Measurements from ENCODE around the gene SBF2. TPM values are rescaled to one million over a fixed set of nuclear protein-coding genes. Genes with fewer than 3 reads are reported as not detected.

Gene SBF2
- total RNA-seq, result 27.9 TPM
- long read RNA-seq, partial matches to known transcripts, result 6 of 20 reads
- long read RNA-seq, other reads (novel, unspliced or antisense), result 14 of 20 reads

DNA sequence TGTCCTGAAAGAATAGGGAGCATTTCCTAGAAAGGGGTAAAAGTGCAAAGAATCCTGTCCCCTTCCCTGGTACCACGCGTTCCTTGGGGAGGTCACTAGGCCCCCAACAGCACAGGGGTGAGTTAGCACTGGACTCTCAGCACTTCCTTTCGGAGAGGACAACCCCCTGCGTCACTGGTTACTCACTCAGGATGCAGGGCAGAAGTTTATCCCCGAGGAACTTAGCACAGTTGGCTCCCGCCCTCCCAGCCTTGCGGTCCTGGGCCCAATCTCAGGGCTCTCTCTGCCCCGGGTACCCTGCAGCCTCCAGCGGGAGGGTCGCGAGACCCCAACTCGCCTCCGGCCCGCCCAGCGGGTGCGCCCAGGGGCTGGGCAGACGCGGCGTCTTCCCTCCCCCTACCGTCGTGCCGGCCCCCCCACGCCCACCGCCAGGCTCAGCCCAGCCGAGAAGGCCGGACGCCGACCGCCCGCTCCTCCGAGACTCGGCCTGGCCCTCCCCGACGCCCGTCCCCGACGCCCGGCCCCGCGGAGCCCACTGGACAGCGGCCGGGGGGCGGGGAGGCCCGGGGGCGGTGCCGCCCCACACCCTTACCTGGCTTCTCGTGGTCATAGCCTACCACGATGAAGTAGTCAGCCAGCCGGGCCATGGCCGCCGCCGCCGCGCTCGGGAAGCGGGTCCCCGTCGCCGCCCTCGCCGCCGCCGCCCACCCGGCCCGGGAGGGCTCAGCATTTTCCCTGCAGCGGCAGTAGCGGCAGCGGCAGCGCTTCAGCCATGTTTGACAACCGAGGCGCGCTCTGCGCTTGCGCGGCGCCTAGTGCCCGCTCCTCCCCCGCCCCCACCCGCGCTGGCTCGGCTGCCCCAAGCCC, at the start of gene SBF2:
Gene SBF2, minus strand, starts transcription at position 797 of the 867 bp plus-strand sequence. Its CDS starts 150 bp downstream, at position 647.
- DNase-seq (ENCODE audit: low spot score), result peak; percentile 93
- intact Hi-C loops (cut with DNase I), result loop anchor here (5.0 to 10.0 kb wide), 2 partner anchors 176 to 719 kb away; partner anchors contain the start of gene WEE1

DNA sequence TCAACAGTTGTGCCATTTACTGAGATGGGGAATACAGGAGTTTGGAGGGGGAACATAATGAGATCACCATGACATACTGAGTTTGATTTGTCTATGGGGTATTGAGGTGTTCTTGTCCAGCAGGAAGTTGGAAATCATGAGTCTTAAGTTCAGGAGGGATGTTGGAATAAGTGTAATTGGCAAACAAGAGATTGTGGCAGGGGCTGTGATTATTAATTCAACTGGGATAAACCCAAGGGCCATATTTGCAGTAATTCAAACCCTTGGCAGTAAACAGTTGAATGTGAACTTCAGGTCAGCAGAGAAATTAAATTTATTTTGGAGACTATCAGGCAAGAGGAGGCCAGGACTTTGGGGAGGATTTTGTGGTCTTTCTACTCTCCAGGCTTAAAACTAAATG, 44.3 kb upstream of the SBF2 start:
- no peak for DNase-seq (ENCODE audit: low spot score)
- intact Hi-C loops (cut with DNase I), result no loop called here

DNA sequence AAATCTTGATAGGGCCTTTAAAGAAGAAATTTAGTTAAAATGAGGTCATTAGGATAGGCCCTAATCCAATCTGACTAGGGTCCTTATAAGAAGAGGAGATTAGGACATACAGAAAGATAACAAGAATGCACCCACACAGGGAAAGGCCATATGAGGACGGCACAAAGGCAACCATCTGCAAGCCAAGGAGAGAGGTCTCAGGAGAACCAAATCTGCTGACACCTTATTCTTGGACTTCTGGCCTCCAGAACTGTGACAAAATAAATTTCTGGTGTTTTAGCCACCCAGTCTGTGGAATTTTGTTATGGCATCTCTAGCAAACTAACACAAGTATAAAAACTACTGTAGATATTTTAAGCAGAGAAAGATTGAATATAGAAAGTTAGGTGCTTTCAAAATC, 39.5 kb upstream of the SBF2 start:
- intact Hi-C loops (cut with DNase I), result no loop called here
- no peak for DNase-seq (ENCODE audit: low spot score)

DNA sequence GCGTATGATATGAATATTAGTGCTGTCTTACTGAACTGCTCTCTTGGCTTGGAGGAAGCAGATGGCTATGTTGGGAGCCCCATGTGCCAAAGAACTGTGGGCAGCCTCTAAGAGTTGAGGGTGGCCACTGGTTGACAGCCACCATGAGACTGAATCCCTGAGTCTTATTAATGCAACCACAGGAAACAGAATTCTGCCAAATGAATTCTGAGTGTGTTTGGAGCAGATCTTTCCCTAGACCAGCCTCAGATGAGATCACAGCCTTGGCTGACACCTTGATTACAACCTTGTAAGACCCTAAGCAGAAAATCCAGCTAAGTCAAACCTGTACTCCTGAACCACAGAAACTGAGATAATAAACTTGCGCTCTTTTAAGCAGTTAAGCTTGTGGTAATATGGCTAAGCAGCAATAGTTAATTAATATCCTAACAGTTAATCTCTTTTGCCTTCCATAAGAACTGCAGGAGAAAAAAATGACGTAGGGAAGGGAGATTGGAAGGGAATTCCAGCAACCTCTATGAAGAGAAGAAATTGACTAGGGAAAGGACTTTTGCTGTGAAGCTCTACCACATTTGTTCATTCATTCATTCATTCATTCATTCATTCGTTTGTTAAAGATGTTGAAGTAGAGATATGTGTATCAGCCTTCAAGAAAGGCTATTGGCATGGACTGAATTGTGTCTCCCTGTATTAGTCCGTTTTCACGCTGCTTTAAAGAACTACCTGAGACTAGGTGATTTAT, 37.7 kb upstream of the SBF2 start:
- intact Hi-C loops (cut with DNase I), result no loop called here
- DNase-seq (ENCODE audit: low spot score), result no peak

DNA sequence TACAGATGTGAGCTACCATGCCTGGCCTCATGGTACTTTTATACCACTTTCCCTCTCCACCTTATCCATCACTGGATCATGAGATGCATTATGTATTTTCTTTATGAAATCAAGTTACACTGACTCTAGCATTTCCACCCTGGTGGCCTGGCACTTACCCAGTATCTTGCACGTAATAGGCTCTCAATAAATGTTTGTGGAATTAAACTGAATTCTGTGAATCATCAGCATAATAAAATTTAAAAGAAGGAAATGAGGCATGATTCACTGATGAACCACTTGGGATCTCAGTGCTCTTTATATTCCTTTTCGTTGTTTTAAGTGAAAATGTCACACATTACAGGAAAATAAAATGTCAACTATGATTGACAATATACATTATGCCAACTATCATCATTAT, 35.9 kb upstream of the SBF2 start:
- DNase-seq (ENCODE audit: low spot score), result no peak
- intact Hi-C loops (cut with DNase I), result no loop called here

DNA sequence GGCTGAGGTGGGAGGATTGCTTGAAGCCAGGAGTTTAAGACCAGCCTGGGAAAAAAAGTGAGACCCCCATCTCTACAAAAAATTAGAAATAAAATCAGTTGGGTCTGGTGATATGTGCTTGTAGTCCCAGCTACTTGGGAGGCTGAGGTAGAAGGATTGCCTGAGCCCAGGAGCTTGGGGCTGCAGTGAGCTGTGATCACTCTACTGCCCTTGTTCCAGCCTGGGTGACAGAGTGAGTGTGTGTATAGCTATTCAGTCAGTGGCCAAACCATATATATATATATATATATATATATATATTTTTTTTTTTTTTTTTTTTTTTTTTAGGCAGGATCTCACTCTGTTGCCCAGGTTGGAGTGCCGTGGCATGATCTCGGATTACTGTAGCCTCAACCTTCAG, 35.3 kb upstream of the SBF2 start:
- intact Hi-C loops (cut with DNase I), result no loop called here
- DNase-seq (ENCODE audit: low spot score), result no peak

DNA sequence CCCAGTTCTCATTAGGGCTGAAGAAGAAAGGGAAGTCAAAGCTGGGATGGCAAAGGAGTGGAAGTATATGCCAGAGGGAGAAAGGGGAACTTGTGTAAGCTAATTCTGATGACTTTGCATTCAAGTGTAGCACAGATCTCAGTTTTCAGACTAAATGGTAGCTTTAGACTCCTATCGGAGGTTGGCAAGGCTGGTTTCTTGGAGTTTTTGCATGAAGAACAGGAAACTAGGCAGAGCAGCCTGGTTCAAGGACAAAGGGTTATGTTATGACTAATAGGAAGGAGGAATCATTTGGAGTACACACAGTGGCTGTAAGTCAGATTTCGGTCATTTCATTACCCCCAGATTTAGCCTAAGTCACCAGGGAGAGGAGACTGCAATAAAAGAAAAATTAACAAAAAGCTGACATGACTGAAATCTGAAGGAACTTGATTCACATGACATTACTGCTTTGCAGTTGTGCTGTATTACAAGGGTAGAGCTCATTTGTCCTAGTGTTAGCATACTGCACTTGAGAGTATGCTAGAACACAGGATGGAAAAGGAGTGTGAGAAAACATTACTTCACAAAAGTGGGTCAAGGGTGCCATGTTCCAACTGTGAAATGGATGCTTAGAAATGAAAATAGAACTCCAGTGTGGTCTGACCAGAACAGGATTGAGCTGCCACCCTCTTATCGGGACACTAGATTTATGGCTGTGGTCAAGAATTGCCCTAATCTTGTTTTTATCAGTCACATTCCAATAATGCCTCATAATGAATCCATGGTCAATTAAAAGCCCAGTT, 34.5 kb upstream of the SBF2 start:
- no peak for DNase-seq (ENCODE audit: low spot score)
- intact Hi-C loops (cut with DNase I), result no loop called here

DNA sequence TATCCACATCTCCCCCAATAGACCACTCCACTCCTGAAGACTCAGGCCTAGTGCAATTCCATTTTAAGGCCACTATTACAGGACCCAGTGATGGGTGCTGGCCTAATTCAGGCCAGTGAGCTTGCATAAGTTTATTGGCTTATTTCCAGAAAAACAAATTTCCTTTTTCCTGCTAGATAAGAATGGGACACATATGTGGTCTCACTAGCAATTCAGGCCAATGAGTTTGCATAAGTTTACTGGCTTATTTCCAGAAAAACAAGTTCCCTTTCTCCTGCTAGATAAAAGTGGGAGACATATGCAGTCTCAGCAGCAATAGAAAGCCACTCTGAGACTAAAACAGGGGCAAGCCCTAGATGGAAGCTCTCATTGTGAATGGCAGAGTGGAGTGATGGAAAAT, 33.2 kb upstream of the SBF2 start:
- intact Hi-C loops (cut with DNase I), result no loop called here
- DNase-seq (ENCODE audit: low spot score), result no peak

DNA sequence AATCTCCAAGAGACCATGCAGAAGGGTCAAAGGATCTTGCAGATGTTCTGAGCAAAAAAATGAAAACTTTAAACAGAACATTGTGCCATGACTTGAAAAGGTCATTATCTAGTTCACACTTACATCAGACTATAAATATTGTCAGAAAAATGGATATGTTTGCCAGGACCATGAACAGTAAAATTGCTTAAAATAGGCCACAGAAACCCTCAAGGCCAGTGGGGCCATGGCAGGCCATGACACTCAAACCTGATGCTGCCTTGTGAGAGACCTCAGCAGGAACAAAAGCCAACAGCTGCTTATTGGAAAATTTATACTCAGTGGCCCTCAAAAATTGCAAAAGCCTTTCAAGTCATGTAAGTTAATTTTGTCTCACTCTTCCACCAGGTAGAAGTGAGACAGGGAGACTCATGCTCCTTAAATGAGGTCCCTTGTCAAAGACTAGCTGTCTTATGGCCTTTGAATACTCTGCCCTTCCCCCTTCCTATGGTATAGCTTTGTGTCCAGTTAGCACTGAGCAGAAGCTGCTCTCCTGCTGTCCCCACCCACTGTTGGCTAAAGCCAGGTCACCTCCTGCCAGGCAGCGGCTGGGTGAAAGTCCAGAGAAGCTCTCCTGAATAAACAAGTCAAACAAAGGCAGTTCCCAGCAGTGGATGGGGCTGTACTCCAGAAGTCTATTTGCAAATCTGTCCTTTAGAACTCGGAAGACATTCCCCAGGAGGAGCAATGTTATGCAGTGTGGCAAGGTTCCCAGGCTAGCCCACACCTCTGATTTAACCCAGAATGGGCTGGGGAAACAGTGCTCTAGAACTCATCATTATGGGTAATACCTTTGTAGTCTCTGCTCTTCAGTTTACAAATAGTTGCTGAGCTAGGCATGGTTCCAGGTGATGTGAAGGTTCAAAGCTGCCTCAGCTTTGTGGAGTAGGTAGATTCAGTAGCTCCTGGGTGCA, 32.3 kb upstream of the SBF2 start:
- no peak for DNase-seq (ENCODE audit: low spot score)
- intact Hi-C loops (cut with DNase I), result no loop called here

DNA sequence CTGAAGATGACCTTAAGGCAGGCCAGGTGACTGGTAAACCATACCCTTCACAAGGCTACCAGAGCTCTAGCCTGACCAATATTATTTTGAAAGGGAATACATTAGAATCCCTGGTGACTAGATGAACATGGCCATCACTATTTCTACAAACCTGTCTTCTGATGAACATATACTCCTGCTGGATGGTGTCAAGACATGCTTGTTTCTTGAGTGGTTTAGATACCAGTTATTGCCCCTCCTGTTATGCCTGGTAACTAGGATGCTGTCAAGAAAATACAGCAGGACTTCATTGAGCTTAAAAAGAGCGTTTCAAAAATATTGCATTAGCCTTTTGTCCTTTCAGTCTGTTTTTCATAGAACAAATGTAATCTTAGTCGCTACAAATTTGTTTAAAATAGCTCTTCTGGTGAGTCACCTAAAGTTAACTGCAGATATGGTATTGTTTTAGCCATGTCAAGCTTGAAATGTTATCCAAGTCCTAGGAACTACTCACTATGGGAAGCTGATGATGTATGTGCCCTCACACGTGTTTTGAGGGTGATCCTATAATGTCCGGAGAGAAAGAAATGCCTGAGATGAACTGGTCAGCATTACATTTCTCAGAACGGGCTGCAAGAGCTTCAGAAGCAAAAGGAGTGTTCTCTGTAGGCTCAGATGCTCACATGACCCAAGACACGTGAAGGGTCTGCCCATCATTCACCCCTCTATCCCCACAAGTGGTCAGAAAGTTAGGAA, 31.4 kb upstream of the SBF2 start:
- intact Hi-C loops (cut with DNase I), result no loop called here
- no peak for DNase-seq (ENCODE audit: low spot score)

DNA sequence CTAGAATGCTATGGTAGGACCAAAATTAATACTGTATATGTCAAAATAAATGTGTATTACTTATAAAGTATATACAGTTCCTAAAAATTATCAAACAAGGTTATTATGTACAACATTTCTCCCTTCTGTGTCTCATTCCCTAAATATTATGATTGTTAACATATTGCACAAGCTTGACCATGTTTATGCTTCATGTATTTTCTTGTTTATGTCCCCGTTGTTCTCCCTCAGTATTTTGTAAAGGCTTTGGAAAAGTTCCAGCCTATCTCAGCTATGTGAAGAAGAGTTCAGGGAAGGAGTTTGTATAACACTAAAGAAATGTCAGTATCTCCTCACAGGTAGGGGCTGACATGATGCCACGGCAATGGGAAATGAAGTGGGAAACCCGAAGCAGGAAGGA, 30.5 kb upstream of the SBF2 start:
- intact Hi-C loops (cut with DNase I), result loop anchor here (5.0 kb wide), 3 partner anchors 332 to 567 kb away; no protein-coding TSS in a partner anchor
- no peak for DNase-seq (ENCODE audit: low spot score)

DNA sequence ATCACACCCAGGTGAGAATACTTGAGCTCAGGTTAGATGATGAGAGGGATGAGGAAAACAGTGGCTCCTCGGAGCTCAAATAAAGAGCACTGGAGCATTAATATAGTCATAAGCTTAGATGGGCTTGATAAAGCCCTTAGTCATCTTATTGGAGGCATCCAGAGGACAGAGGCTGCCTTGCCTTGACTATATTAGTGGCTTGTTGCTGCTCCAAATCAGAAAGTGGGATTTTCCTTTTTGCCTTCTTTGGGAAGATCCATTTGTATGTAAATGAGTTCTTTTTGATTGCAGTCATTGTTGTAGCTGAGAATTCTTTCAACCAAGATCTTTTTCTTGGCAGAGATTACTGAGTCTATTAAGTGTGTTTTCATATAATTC, 29.8 kb upstream of the SBF2 start:
- intact Hi-C loops (cut with DNase I), result loop anchor here (5.0 kb wide), 3 partner anchors 331 to 566 kb away; no protein-coding TSS in a partner anchor
- no peak for DNase-seq (ENCODE audit: low spot score)

DNA sequence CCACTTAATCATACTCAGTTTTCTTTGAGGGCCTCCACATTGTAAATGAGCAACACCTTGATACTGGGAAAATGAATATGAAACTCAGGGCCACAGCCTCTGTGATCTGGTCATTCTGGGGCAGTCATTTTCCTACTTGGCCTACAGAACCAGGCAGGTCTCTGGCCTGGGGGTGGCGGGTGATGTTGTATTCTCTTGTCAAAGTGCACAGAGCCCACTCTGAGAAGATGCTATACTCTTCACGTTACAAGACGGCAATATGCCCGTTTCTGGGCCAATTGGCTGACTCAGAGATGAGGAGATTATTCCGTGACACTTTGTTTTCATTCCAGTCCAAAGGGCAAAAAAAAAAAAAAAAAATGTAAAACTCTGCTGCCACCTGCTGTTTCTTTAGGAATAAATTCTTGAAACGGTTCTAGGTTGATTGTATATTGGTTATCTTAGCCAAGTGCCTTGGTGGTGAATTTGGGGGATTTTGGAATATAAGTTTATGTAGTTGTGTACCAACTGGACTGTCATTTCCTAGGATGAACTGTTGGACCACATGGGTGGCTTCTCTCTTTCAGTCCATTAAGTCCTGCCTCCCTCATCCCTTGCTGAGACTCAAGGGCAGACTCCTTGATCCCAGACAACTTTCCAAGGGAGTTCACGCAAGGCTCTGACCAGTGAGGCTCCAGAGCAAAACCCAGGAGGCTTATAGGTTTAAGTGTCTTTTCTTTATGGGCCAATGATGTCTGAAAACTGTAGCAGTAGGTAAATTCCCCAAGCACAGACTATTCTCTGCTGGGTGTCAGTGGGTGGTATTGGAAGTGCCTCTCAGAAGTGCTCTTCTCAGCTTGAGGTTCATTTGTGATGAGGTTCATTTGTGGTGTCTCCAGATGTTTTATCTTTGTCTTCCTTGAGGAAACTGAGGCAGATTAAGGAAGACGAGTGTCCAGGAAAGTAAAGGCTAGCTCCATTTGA, 29.1 kb upstream of the SBF2 start:
- no peak for DNase-seq (ENCODE audit: low spot score)
- intact Hi-C loops (cut with DNase I), result loop anchor here (5.0 kb wide), 3 partner anchors 331 to 566 kb away; no protein-coding TSS in a partner anchor

DNA sequence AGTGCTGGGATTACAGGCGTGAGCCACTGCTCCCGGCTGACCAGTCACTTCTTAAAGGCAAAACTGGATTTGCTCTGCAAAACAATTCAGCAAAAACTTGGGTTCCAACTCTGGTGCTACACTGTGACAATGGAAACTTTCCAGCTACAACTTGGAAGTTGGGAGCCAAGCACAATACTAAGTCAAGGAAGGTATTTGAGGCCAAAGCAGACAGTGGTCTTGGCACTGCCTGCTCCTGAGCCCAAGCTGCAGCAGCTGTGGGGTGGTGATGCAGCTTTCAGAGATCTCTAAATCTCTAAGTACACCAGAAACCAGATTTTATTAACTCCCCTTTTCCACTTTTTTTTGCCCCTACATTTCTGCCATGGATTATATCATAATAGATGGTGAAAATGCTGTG, 28.4 kb upstream of the SBF2 start:
- intact Hi-C loops (cut with DNase I), result loop anchor here (5.0 kb wide), 3 partner anchors 330 to 565 kb away; no protein-coding TSS in a partner anchor
- no peak for DNase-seq (ENCODE audit: low spot score)

DNA sequence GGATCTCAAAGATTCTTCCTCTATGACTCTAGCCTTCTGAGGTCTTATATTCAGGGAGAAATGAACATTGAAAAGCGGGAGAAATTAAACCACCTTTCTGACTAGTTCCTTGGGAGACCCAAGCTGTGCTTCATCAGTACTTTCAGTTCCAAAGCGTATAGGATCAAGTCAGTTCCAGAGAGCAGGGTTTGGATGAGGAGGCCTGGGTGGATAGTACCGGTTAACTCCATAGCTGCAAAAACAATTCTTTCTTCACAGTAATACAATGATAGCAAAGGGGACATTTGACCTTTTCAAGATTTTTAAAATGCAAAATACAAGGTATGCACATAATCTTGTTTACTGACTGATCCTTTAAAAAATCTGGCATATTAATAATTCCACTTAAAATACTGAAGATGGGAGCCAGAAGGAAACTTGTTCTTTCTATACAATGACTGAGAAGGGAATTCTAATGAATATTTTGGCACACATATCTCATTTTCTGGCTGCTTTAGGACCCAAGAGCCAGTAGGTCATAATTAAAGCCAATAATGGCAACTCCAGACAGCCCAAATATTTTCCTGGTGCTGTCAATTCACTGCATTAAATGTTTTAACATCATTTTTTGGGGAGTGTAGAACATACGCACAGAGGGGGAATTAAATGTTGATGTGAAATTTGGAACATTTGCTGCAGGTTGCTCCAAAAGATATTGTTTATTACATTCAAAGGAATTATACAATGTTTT, 26.9 kb upstream of the SBF2 start:
- intact Hi-C loops (cut with DNase I), result loop anchor here (5.0 kb wide), 3 partner anchors 329 to 564 kb away; no protein-coding TSS in a partner anchor

More for the DNA sequence above, 26.9 kb upstream of the SBF2 start:
- DNase-seq (ENCODE audit: low spot score), result no peak

Measured in cardiac septum (tissue), 1 donor.